Cerebellar cortex (tissue), 1 donor: ENCODE data around the gene PGC.
A peak's percentile ranks its signal among the peaks of the same experiment; 100 is the strongest.

ENCODE experiments used
- DNase-seq: peaks from one replicate; pipeline ENCODE4 v3.0.0-alpha.2; 2015; ENCODE audit warnings: low spot score

PGC gene

GRCh38 chr6:41747256-41748101, at the start of gene PGC:
Gene PGC, minus strand, starts transcription at chr6:41747397. Its CDS starts 63 bp downstream, at chr6:41747334.
- no peak for DNase-seq

DNA sequence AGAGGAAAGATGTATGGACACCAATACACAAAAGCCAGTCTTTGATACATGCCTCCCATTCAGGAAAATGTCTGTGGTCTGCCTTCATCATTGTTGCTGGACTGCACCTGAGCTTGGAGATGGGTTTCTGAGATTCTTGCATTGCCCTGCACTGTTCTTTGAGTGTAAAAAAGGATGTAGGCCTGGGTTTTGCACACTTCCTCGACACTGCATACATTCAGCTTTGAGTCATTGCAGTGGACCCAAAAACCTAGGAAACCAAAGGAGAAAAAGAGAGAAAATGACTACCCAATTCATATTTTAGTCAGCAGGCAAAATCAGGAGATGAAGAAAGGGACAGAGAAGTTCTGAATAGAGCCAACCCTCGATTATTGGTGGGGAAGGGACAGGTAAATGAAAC, 49.3 kb upstream of the PGC start:
- DNase-seq, result no peak

GRCh38 chr6:41791984-41792383, 44.8 kb upstream of the PGC start:
- DNase-seq, result no peak

- no peak for DNase-seq
Measured at GRCh38 chr6:41791305-41791704, 44.1 kb upstream of the PGC start.

- DNase-seq, result no peak
Measured at GRCh38 chr6:41790045-41790444, 42.8 kb upstream of the PGC start.

DNA sequence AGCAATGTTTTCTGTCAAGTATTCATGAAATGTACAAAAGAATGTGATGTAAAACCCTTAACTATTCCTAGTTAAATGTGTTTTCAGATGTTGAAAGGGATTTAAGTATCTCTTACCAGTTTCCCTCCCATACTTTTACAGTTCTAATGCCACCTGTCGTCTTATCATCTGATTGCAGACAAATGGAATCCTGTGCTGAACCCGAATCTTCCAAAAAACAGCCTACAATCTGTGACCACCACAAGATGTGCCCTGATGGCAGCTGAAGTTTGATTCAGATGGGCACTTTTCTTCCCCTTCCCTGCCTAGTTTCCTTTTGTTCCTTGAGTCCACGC, 42.2 kb upstream of the PGC start:
- DNase-seq, result no peak

GRCh38 chr6:41787219-41787917, 40.2 kb upstream of the PGC start, which contains the start of gene TOMM6:
Gene TOMM6, plus strand, starts transcription at chr6:41787694. Its CDS starts 4 bp downstream, at chr6:41787698.
- DNase-seq, result peak; percentile 93

- DNase-seq, result peak; percentile 79
Measured at GRCh38 chr6:41786451-41787218, 39.4 kb upstream of the PGC start.

DNA sequence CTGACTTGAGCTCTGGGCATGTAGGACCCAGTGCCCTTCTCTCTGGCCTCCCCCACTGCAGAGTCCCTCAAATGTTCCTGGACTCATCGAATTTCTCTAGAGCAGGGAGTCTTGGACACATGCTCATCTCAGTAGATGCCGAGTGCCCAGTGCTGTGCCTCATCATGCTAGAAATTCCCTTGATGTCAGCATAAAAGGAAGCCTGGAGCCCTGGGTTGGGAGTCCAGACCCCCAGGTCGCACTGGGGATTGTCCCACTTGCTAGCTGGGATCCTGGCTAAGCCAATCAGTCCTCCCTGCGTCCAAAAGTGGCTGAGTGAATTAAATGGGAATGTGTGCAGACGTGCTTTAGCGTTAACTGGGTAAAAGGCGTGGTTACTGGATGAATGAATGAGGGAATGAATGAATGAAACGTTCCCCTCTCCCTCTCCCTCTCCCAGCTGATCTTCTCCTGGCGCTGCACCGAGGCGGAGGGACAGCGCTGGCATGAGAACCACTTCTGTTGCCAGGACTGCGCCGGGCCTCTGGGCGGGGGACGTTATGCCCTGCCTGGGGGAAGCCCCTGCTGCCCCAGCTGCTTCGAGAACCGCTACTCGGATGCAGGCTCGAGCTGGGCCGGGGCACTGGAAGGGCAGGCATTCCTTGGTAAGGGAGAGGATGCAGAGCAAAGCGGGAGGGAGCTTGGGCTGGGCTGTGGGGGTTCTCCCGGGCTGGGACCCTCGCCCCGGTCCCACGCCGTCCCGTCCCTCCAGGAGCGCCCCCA, 38.7 kb upstream of the PGC start:
- peak; percentile 51 for DNase-seq

DNA sequence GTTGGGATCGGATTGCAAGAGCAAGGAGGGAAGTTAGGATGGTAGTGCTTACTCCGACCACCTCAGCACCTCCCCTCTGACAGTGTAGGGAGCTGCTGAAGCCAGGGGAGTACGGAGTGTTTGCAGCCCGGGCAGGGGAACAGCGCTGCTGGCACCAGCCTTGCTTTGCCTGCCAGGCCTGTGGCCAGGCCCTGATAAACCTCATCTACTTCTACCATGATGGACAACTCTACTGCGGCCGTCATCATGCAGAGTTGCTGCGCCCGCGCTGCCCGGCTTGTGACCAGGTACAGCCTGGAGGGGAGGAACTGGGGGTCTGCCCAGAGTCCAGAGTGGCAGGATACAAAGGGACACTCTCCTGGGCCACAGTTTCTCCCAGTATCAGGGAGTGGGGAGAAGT, 38.1 kb upstream of the PGC start:
- DNase-seq, result no peak

DNA sequence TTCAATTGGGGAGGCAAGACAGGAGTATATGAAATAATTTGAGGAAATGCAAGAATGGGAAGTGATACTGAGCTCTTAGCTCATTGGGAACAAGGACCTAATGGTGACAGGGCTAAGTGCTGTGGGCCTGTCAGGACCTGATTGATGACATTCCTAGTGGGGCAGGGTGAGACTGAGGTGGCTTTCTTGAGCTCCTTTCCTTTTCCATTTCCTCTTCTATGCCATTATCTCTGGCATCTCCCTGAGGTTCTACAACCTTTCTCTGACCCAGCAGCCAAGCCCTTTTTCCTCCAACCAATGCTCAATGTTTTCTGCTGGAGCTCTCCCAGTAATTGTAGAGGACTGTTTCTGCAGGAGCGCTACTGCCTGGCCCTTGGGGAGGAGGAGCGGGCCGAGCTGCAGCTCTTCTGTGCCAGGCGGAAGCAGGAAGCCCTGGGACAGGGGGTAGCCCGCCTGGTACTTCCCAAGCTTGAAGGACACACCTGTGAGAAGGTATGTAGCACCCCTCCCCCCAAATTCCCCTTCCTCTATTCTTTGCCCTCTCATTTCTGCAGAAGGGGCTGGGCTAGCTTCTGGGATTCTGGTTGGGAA, 37.5 kb upstream of the PGC start:
- no peak for DNase-seq

GRCh38 chr6:41783106-41783780, 36.0 kb upstream of the PGC start:
- DNase-seq, result no peak

DNA sequence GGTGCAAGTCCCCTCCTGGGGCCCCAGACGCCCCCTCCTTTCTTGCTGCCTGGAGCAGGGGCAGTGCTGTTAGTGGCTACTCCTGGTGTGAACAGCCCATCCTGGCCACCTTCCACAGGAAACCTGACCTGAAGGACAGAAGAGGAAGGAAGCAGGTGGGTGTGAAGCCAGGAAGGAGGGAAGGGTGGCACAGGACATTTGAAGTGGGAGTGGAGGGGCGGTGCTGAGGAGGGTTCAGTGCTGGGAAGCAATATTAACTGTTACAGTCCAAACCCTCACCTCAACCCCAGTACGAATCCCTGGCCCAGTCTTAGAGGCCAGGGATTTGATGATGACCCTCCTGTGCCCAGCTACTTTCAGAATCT, 34.2 kb upstream of the PGC start:
- DNase-seq, result no peak

GRCh38 chr6:41780551-41781365, 33.6 kb upstream of the PGC start, which contains the start of gene PRICKLE4:
Gene PRICKLE4, plus strand, starts transcription at chr6:41780782. Its CDS starts 2,692 bp downstream, at chr6:41783474.
- peak; percentile 53 for DNase-seq

- DNase-seq, result peak; percentile 97
Measured at GRCh38 chr6:41779788-41780550, 32.8 kb upstream of the PGC start, which contains the start of gene FRS3. Gene FRS3, minus strand, starts transcription at chr6:41779900. Its CDS starts 2,913 bp downstream, at chr6:41776987.

- DNase-seq, result no peak
Measured at GRCh38 chr6:41779336-41779735, 32.1 kb upstream of the PGC start.

DNA sequence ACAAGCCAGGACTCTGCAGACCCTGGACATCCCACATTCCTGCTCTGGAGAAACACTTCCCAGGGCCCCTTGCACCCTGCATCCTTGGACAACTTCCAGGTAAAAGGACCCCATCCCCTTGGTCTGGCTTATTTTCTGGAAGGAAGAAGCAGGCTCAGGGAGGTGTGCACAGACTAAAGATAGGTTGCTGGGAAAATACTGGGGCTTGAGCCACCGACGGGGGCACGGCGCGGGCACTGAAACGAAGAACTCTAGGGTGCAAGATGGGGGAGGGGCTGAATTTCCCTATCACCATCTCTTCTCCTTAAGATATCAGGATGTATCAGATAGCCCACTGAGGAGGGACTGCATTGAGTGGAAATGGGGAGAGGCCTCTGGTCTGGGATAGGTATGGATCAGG, 31.7 kb upstream of the PGC start:
- no peak for DNase-seq

DNA sequence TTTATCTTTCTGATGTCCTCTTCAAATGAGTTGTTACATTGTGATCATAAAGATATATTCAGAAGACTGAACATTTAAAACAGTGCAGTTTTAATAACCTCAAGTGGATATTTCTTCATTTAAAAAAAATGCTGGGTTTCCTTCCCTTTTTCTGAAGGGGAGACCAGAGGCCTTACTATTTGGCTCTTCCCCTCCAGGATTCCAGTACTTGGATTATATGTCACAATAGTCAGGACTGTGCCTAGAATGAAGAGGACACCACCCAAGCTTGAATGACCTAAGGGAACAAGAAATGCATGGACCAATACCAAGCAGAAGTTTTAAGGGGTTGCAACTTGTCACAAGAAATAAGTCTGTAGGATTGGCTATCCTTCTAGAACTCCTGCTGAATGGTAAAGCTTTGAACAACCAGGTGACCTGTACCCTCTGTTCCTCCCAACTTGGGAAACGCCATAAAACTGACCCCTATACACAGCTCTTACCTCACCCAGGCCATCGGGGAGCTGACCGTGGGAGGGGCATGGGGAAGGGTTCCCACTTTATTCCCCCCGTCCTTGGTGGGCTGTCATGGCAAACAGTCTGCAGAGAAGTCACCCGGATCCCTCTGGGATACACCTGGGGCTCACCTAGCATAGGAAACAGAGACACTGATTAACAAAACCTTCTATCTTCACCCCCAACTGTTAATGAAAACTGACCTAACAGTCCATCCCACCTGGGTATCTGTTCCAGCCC, 30.5 kb upstream of the PGC start:
- DNase-seq, result no peak
